SK-MEL-5 (cell line): ENCODE data around the gene SVOP. TPM values are rescaled to one million over a fixed set of nuclear protein-coding genes. Genes with fewer than 3 reads are reported as not detected.

ENCODE experiments used
- DNase-seq: peaks from one replicate; pipeline ENCODE4 v3.0.0-alpha.2; 2016; ENCODE audit warnings: low read depth, low spot score
- in situ Hi-C: cut with HindIII; loops from 2 replicates; pipeline ENCODE4 v1.10.0; 2016; ENCODE audit warnings: low sequenced_read_pairs, high pct_unique_total_duplicates, low pct_unique_long_range_greater_than_20kb
- total RNA-seq: library from RNA; depleted of rRNA; stranded (reverse); fragments of >200 nt; shearing (Covaris generic); gene quantifications from 2 replicates; pipeline ENCODE4 v1.2.3, GENCODE V29; 2014

Gene SVOP
- total RNA-seq, 1 experiment from 2014 or later, result not detected

DNA sequence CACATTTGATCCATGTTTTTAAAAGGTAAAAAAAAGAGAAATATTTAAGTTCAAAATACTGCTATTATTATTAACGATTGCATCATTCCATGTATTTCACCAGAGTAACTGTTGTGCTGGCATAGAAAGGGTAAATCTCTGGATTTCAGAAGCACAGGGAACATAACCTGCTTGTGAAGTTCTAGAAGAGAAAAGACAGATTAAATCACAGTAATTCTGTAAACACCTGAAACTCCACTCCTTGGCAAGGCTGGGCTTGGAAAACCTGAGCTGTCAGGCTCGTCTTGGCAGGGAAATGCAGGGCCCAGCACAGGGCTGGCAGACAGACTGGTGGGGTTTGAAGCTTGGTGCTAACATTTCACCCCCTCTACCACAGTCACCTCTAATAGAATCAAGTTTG lies 35.1 kb downstream of the SVOP start:
- DNase-seq, result no peak
- in situ Hi-C loops, result no loop called here

DNA sequence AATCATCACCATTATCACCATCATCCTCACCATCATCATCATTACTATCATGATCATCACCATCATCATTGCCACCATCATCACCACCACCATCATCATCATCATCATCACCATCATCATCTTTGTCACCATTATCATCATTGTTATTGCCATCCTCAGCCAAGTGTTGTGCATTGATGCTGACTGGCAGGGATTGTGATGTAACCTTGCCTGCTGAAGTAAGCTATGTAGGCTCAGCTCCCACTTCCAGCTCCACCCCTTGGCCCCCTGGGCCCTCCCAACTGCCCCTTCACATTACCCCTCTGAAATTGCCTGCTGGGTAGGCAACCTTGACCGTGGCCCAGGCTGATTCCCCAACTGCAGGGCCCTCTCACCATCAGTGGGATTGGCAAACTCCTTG lies 37.6 kb downstream of the SVOP start:
- in situ Hi-C loops, result no loop called here
- DNase-seq, result no peak

DNA sequence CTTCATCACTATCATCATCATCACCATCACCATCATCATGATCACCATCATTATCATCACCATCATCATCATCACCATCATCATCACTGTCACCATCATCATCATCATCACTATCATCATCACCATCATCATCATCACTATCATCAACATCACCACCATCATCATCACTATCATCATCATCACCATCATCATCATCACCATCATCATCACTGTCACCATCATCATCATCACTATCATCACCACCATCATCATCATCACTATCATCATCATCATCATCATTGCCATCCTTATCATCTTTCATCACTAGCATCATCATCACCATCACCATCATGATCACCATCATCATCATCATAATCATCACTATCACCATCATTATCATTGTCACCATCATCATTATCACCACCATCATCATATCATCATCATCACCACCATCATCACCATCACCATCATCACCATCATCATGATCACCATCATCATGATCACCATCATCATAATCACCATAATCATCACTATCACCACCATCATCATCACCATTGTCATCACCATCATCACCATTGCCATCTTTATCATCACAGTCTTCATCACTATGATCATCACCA lies 38.1 kb downstream of the SVOP start:
- DNase-seq, result no peak
- in situ Hi-C loops, result no loop called here

DNA sequence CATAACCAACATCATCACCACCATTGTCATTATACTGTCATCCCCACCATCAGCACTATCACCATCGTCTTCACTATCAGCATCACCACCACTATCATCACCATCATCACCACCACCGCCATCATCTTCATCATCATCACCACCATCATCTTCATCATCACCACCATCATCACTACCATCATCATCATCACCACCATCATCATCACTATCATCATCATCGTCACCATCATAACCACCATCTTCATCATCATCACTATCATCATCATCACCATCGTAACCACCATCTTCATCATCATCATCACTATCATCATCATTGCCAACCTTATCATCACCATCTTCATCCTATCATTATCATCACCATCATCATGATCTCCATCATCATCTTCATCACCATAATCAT lies 39.0 kb downstream of the SVOP start:
- no peak for DNase-seq
- in situ Hi-C loops, result no loop called here

DNA sequence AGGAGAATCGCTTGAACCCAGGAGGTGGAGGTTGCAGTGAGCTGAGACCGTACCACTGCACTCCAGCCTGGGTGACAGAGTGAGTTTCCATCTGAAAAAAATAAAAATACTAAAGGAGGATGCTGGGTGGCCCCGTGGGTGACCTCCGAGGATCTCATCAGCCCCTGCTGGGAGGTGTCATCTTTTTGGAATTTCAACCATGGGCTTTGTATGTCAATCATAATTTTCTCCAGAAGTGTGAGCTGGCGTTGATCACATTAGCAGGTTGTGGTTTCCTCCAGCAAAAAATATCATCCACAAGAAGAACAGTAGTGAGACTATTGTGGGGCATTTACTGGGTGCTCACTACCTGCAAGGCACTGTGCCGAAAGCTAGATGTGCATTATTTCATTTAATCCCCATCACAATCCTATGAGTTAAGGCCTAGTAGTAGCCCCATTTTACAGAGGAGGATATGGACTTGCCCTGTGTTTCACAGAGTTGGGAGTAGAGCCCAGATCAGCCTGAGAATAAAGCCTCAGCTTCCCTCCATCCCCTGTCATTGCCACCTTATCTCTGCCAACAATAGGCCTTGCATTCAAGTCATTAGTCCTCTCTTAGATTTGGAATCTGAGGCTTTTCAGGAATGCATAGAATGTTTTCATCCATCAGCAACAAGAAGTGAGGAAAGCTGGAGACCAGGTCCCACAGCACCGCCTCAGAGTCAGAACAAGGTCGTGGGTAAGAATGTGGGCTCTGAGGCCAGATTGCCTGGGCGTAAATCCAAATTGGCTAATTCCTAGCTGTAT lies 39.8 kb downstream of the SVOP start:
- in situ Hi-C loops, result no loop called here
- DNase-seq, result no peak

DNA sequence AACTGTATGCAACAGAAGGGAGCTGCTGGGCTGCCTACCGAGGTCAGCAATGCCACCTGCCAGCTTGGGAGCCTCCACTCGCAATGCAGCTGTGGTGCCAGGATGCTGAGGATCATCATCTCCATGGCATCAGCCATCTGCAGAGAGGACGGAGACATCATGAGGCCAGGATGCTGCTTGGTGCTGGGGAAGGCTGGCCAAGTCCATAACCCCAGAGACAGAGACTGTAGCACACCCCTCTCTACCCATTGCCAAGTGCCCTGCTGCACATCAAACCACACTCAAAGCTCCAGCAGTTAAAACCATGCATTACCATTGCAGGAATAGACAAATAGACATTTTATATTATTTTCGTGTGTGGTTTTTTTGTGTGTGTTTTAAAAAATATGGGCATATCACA lies 43.5 kb downstream of the SVOP start:
- in situ Hi-C loops, result no loop called here
- no peak for DNase-seq

DNA sequence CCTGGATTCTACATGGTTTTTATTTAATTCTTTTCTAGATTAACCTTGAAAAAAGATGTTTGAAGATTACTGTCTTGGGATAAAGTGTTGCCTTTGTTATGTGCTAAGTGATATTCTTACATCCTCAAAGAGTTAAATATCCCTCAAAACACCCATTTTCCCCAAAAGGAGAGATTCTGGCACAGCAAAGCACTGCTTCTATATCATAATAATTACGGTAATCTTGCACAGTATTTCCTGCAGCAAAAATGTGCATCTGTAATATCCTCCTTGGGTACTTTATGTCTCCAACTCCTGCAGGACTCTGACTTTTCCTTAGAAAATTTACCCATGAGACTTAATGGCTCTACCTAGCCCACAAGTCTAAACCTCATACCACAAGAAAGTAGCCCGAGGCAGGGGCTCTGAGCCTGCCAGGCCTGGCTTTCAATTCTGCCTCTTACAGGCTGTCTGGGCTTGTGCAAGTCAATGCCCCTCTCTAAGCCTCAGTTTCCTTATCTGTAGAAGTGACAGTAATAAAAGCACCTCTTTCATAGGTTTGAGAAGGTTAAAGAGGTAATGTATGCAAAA lies 45.8 kb downstream of the SVOP start:
- in situ Hi-C loops, result no loop called here
- DNase-seq, result no peak

DNA sequence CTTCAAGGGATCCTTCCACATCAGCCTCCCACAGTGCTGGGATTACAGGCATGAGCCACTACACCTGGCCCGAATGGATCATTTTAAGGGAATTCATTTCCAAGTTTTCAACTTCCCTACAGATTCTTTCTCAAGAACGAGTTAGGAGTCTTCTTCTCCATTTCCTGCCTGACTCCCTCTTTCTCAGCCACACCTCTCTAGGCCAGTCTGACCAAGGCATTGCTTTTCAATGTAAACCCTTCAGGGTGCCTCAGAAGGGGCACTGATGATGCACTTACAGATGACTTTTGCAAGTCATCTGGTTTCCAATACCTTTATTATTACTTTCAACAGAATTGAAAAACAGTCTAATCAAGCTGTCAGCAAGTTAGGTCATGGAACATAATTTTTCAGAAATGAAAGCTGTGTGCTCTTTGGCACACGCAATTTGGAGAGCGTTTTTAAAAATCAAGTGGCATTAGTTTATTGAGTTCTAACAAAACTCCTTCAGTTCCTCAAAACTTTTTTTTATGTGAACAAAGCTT lies 47.2 kb downstream of the SVOP start:
- no peak for DNase-seq
- in situ Hi-C loops, result no loop called here

DNA sequence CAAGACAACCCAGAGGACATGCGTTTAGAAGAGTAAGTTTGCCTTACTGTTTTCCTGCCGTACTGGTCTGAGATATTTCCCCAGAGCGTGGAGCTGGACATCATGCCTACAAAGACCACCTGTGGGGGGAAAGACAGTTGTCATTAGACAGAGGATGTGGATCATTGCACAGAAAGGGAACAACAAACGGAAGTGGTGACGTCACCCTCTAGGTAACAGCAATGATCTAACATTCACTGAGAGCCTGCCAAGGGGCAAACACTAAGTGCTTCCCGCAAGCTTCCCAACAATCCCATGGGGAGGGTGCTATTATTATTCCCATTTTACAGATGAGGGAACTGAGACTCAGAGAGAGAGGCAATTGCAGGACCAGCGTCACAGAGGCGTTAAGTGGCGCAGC lies 48.5 kb downstream of the SVOP start:
- DNase-seq, result no peak
- in situ Hi-C loops, result no loop called here

DNA sequence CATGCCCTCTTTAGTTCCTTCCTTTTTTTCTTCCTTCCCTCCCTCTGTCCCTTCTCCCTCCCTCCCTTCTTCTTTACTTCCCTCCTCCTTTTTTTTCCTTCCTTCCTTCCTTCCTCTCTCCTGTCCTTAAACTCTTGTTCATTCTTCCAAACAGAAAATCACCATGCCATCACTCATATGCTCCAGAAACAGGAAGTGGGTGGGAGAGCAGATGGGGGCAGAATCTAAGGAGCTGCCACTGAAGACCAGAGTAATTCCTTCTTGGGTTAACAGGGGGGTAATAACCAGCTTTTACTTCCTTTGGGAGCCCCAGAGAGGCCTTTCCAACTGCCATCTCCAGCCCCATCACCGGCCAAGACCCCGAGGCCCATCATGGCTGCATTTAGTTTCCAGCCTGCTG lies 51.2 kb downstream of the SVOP start:
- DNase-seq, result no peak
- in situ Hi-C loops, result no loop called here

DNA sequence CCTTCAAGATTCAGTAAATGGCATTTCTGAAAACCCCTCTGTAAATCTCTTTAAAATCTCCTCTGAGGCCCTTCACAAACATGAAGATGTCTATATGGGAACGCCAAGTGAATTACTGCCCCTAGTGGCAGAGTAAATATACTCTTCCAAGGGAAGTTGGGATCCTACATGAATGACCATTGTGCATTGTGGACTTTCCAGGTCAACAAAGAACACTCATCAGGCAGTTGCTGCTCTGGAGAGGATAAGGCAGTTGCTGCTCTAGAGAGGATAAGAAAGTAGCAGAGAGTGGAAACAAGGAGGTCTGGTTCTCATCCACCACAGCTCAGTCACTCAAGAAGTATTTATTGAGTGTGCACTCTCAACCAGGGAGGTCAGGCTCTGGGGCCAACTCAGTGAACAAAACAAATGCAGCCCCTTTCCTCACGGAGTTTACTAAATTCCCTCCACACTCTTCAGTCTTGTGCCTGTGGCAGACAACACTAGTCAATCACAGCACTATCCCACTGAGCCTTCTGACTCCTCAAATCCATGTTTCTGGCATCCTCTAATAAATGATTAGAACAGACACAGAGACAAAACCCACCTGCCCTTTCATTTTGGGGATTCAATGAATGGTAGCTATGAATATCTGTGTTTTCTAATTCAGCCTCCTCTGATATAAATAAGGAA lies 52.9 kb downstream of the SVOP start:
- in situ Hi-C loops, result no loop called here
- DNase-seq, result peak; percentile 91

DNA sequence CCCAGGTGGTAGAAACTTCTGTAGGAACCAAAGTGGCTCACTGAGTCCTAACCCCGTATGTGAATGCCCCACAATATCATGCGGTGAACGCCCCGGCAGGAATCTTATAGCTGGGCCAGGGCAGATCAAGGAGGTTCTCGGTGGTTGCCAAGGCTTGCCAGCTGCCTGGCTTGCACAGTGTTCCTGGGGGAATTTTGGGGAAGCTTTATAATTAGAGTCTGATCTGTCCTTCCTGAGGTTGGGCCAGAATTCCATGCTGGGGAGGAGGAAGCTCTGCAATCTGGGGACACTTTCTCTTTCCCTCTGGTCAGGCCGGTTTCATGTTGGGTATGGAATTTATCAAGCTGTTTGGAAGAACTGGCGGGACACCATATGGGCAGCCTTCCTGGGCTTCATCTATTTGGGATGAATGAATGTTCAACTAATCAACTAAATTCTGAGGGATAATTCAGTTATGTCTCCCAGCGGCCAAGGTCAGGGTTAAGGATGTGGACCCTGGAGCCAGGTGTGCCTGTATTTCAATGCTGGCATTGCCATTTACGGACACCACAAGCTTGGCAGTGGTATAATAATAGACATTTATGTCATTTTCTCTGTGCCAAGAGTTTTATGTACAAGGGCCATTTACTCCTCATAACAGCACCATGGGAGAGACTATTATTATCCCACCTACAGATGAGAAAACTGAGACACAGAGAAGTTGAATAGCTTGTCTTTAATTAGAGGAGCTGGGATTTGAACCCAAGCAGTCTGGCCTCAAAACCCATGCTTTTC lies 54.3 kb downstream of the SVOP start:
- in situ Hi-C loops, result no loop called here
- no peak for DNase-seq

DNA sequence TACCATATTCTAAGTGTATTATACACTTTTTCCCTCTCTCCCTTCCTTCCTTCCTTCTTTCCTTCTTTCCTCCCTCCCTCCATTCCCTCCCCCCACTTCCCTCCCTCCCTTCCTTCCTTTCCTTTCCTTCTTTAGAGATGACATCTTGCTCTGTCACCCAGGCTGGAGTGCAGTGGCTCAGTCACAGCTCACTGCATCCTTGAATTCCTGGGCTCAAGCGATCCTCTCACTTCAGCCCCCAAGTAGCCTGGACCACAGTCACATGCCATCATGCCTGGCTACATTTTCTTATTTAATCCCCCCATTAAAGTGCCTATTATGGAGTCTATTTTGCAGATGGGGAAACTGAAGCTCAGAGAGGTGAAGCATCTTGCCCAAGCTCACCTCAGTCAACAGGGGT lies 55.0 kb downstream of the SVOP start:
- in situ Hi-C loops, result no loop called here
- no peak for DNase-seq

DNA sequence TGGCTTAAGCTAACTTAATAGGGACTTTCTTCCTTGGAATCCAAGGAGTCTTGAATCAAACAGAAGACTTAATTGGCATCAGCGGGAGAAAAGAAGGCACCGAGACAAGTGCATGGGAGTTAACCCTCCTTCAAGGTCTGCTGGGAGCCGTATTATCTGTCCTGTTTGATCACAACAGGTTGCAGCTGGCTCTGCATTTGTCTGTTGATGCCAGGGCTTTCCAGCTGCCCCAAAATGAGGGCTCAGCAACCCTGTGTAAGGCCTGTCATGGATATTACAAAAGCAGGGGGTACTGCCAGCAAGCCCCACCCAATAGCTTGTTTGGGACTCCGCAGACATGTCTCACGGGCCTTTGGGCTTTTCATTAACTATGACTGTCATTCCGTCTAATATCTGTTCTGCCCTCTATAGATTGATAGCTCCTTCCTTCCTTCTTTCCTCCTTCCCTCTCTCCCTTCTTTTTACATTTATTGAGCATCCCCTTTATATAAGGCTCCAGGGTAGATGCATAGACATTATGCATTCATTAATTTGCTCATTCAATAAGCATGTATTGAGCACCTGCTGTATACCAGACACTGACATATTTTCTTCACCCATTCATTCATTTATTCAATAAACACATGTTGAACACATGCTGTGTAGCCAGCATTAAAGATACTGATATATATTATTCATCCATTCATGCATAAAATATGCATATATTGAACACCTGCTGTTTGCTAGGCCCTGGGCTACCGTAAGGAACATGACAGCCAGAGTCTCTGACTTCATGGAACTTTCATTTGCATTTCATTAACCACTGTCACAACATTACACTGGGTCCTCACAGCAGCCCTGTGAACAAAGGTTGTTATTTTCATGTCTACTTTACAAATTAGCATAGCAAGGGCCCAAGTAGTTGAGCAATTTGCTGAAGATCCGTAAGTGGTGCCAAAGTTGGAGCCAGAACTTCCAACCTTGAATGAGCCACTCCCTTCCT lies 56.2 kb downstream of the SVOP start:
- in situ Hi-C loops, result no loop called here
- no peak for DNase-seq

DNA sequence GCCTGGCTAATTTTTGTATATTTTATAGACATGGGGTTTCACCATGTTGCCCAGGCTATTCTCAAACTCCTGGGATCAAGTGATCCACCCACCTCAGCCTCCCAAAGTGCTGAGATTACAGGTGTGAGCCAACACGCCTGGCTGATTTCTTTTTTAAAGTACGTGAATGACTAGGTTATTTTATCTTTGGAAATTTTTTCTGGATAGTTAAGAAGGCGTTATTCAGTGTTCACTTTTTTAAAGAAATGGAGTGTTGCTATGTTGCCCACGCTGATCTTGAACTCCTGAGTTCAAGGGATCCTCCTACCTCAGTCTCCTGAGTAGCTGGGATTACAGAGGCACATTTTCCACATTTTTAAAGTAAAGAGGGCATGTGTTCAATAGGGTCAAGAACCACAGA lies 58.6 kb downstream of the SVOP start:
- no peak for DNase-seq
- in situ Hi-C loops, result no loop called here

DNA sequence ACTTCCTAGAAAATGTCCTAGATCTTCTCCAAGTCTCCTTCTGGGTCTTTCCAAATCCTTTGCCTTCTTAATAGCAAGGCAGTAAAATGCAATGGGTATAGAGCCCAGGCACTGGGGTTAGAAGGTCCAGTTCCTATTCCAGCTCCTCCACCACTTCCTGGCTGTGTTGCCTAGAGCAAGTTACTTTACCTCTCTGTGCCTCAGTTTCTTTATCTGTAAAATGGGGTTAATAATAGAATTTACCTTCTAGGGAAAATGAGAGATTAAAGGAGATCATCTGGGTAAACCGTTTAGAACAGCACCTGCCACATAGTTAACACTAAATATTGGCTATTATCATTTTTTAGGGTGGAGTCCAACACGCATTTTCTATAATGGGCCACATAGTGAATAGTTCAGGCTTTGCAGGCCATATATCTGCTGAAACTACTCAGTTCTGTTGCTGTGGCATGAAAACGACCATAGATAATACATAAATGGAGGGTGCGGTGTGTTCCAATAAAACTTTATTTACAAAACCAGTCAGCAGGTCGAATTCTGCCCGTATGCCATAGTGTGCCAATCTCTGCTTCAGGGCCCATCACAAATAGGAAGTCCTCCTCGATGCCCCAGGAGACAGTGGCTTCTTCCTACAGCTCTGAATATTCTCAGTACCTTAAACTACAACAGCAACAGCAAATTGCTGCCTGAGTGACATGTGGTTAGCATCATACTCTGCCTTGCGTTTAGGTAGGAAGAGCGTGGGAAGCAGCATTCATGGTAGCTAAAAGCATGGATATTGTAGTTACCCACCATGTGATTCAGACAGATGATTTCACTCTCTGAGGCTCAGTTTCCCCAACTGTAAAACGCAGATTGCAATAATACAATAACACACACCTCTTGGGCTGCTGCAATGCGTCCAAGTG lies 60.9 kb downstream of the SVOP start:
- in situ Hi-C loops, result no loop called here
- DNase-seq, result no peak
